LNCaP clone FGC (cell line): ENCODE measurements around the gene PCSK6.

Source experiments
- DNase-seq: peaks from one replicate; pipeline ENCODE4 v3.0.0-alpha.2; 2011; ENCODE audit warnings: low read depth
- H3K4me3 ChIP-seq: 2 replicates; pipeline ENCODE4 v1.5.1; 2011; ENCODE audit warnings: mild to moderate bottlenecking, low read depth, low read length, control low read depth
- CTCF ChIP-seq: IDR thresholded peaks from 2 replicates; pipeline ENCODE4 v1.5.1; 2012; ENCODE audit warnings: mild to moderate bottlenecking; ENCODE audit not compliant: control insufficient read depth, insufficient read depth; ENCODE audit errors: extremely low read depth

Gene PCSK6

GRCh38 chr15:101474983-101475382 lies 14.5 kb downstream of the PCSK6 start:
- TF ChIP-seq CTCF = no peak
- H3K4me3 ChIP-seq = no peak overlapping the region
- no peak for DNase-seq

GRCh38 chr15:101474233-101474632 lies 15.3 kb downstream of the PCSK6 start:
- H3K4me3 ChIP-seq = no peak overlapping the region
- no peak for TF ChIP-seq CTCF
- DNase-seq = no peak

GRCh38 chr15:101472033-101472432 lies 17.5 kb downstream of the PCSK6 start:
- DNase-seq = no peak
- H3K4me3 ChIP-seq = no peak overlapping the region
- TF ChIP-seq CTCF = no peak

GRCh38 chr15:101470548-101471239 lies 18.8 kb downstream of the PCSK6 start:
- H3K4me3 ChIP-seq = no peak overlapping the region
- no peak for TF ChIP-seq CTCF
- DNase-seq = no peak

- no peak overlapping the region for H3K4me3 ChIP-seq
- TF ChIP-seq CTCF = no peak
- no peak for DNase-seq
Observed at GRCh38 chr15:101469520-101470288, 19.8 kb downstream of the PCSK6 start.

- H3K4me3 ChIP-seq = no peak overlapping the region
- no peak for TF ChIP-seq CTCF
- DNase-seq = no peak
Observed at GRCh38 chr15:101466188-101466587, 23.3 kb downstream of the PCSK6 start.
